GM12878 (cell line): ENCODE results near the gene CMYA5. TPM values are rescaled to one million over a fixed set of nuclear protein-coding genes. Genes with fewer than 3 reads are reported as not detected.

Experiments used
- ATAC-seq: fragments of 200-7000 bp; cut with Tn5 transposase; 3 replicates; pipeline ENCODE4 v1.9.1; 2020; ENCODE audit warnings: mild to moderate bottlenecking, moderate library complexity
- BruUV-seq: library from RNA; stranded (reverse); fragments of 400-500 nt; replicated peaks from 2 replicates; lab custom pipeline; 2021; lab: Mats Ljungman, UMichigan
- CTCF ChIA-PET: fragments of 300-600 bp; sonication (Branson Sonifier 250); formaldehyde crosslinking; extraction: SDS; loops from one replicate; lab custom pipeline; 2021; ENCODE audit warnings: inconsistent platforms; lab: Yijun Ruan, JAX
- POLR2A ChIA-PET: fragments of 350-600 bp; formaldehyde crosslinking; extraction: SDS; loops from one replicate; lab custom pipeline; 2021; ENCODE audit warnings: inconsistent platforms; lab: Charles Lee
- RAD21 ChIA-PET: fragments of 300-600 bp; sonication (Branson Sonifier 250); formaldehyde crosslinking; loops from one replicate; lab custom pipeline; 2023; ENCODE audit warnings: antibody characterized with exemption; ENCODE audit not compliant: unreplicated experiment; lab: Charles Lee
- SMC1A ChIA-PET: fragments of 300-600 bp; sonication (Branson Sonifier 250); formaldehyde crosslinking; loops from one replicate; lab custom pipeline; 2023; ENCODE audit not compliant: unreplicated experiment, uncharacterized antibody; lab: Charles Lee
- DNase-seq: peaks from one replicate; pipeline ENCODE4 v3.0.0-alpha.2; 2011; ENCODE audit warnings: low read depth, low spot score
- FAIRE-seq: peaks from 3 replicates; lab custom pipeline; 2011; peaks lifted over from hg19 to GRCh38; lab: Jason Lieb, UNC
- H2AFZ ChIP-seq: 2 replicates; pipeline ENCODE4 v1.6.0; 2011; ENCODE audit warnings: low read depth, low read length, control low read depth; ENCODE audit not compliant: control insufficient read depth
- H3K27ac ChIP-seq: 2 replicates; pipeline ENCODE4 v1.5.1; 2011; ENCODE audit warnings: control low read depth; ENCODE audit not compliant: control insufficient read depth, insufficient read depth
- H3K27me3 ChIP-seq, 2 experiments: replicated peaks in 1 of 2; 2 replicates each; pipeline versions ENCODE4 v1.6.0 to v1.6.1; 2011; ENCODE audit warnings: low read length in 1 of 2; ENCODE audit not compliant: control insufficient read depth in 2 of 2, insufficient read depth in 2 of 2
- H3K36me3 ChIP-seq, 2 experiments: 2 replicates each; pipeline ENCODE4 v1.5.1; 2011; ENCODE audit warnings: low read length in 1 of 2; ENCODE audit not compliant: control insufficient read depth in 2 of 2, insufficient read depth in 2 of 2
- H3K4me1 ChIP-seq: 2 replicates; pipeline ENCODE4 v1.6.1; 2011; ENCODE audit warnings: mild to moderate bottlenecking, low read length, moderate library complexity, mixed read lengths; ENCODE audit not compliant: control insufficient read depth, insufficient read depth
- H3K4me2 ChIP-seq: 2 replicates; pipeline ENCODE4 v1.6.0; 2011; ENCODE audit warnings: control low read depth; ENCODE audit not compliant: control insufficient read depth, insufficient read depth
- H3K4me3 ChIP-seq: fragments of 200-600 bp; sonication (generic); 2 replicates; pipeline ENCODE4 v1.5.1; 2016
- H3K79me2 ChIP-seq: 2 replicates; pipeline ENCODE4 v1.6.0; 2011; ENCODE audit warnings: low read length; ENCODE audit not compliant: control insufficient read depth, insufficient read depth
- H3K9ac ChIP-seq: 2 replicates; pipeline ENCODE4 v1.8.0; 2011; ENCODE audit warnings: low read length, control low read depth, mixed read lengths; ENCODE audit not compliant: control insufficient read depth, insufficient read depth
- H3K9me3 ChIP-seq: replicated peaks from 3 replicates; pipeline ENCODE4 v1.5.1; 2011; ENCODE audit warnings: mild to moderate bottlenecking, low read length; ENCODE audit not compliant: control insufficient read depth, insufficient read depth
- H4K20me1 ChIP-seq: 2 replicates; pipeline ENCODE4 v1.6.0; 2011; ENCODE audit not compliant: control insufficient read depth, insufficient read depth
- ATF3 ChIP-seq: IDR thresholded peaks from 2 replicates; pipeline ENCODE4 v1.6.1; 2011; ENCODE audit warnings: low read depth, mild to moderate bottlenecking, low read length, moderate library complexity, borderline replicate concordance; ENCODE audit errors: extremely low read depth
- CEBPB ChIP-seq, 2 experiments: fragments of 150-350 bp in 1 of 2; IDR thresholded peaks; 2 replicates each; pipeline ENCODE4 v1.6.1; 2012 to 2014; ENCODE audit warnings: low read depth in 2 of 2, low read length in 2 of 2, borderline replicate concordance in 1 of 2, inconsistent platforms in 1 of 2
- HDAC2 ChIP-seq: fragments of 200-600 bp; sonication (generic); IDR thresholded peaks from 2 replicates; pipeline ENCODE4 v1.6.1; 2017
- HSF1 ChIP-seq: fragments of 150-350 bp; IDR thresholded peaks from 2 replicates; pipeline ENCODE4 v1.6.1; 2014; ENCODE audit warnings: mild to moderate bottlenecking, low read depth, low read length
- MXI1 ChIP-seq: fragments of 150-350 bp; IDR thresholded peaks from 2 replicates; pipeline ENCODE4 v1.6.1; 2011; ENCODE audit warnings: low read depth, mild to moderate bottlenecking, inconsistent platforms, low read length, improper control_type of control experiment
- NR2F1 ChIP-seq: fragments of 450-650 bp; conservative IDR thresholded peaks from 2 replicates; pipeline ENCODE4 v1.6.1; 2017; ENCODE audit warnings: mild to moderate bottlenecking
- STAT3 ChIP-seq: IDR thresholded peaks from 2 replicates; pipeline ENCODE4 v1.6.1; 2011; ENCODE audit warnings: low read depth, low read length, improper control_type of control experiment
- YY1 ChIP-seq: IDR thresholded peaks from 2 replicates; pipeline ENCODE4 v1.6.1; 2011; ENCODE audit warnings: low read depth, mild to moderate bottlenecking, low read length
- in situ Hi-C: fragments of 300-500 bp; cut with MboI; formaldehyde crosslinking; loops from 9 replicates; pipeline ENCODE4 v1.14.3; 2018; ENCODE audit warnings: mixed read lengths
- intact Hi-C: fragments of 100-400 bp; cut with micrococcal nuclease; formaldehyde crosslinking; loops from one replicate; pipeline ENCODE4 v1.14.2; 2022; ENCODE audit not compliant: unreplicated experiment
- polyA plus RNA-seq, 11 experiments: library from polyadenylated mRNA; depleted of rRNA in 4 of 11; unstranded in 6 of 11; stranded (reverse) in 5 of 11; fragments of >200 nt; fragmentation: Nextera tagmentation in 4 of 11; fragmentation: Illumina TruSeq in 1 of 11; extraction: Ambion mirVana in 4 of 11; extraction: Trizol in 1 of 11; gene quantifications; 1 replicate in 1 of 11; 2 replicates in 10 of 11; pipeline versions ENCODE4 v1.2.1 to v1.2.3, GENCODE V29; 2011 to 2016; ENCODE audit warnings: inconsistent platforms in 2 of 11, missing spikeins in 2 of 11, low read depth in 1 of 11
- total RNA-seq, 4 experiments: library from RNA; depleted of rRNA in 3 of 4; stranded (reverse); fragments of >200 nt in 3 of 4; fragmentation: Illumina TruSeq in 1 of 4; extraction: Trizol in 1 of 4; gene quantifications; 2 replicates each; pipeline versions ENCODE4 v1.2.1 to v1.2.3, GENCODE V29; 2013 to 2021
- TF ChIP-seq, protein P1 (sequence below): IDR thresholded peaks from 2 replicates; pipeline ENCODE4 v1.6.1; 2011; ENCODE audit warnings: borderline replicate concordance, low read depth, mild to moderate bottlenecking, moderate library complexity, mixed read lengths, low read length; ENCODE audit not compliant: insufficient read depth; ENCODE audit errors: extremely low read length

Gene CMYA5
- total and polyA plus RNA-seq, 10 of the 15 experiments (the other 5 are each of a cell fraction or from before 2014, with no cell fraction given), result 0.01 to 0.34 (median 0.16) TPM; not detected in 1

- Histone ChIP-seq H2AFZ (no peak overlapping the region), H3K79me2 (no peaks in the 10 kb centered on the region), H3K36me3 (no peaks in the 10 kb centered on the region), H3K9me3 (no peaks in the 10 kb centered on the region; the same call in 2 of the 3 replicates), H3K4me2 (no peak overlapping the region), H3K4me3 (no peak overlapping the region), H3K4me1 (peaks cover 3% of the 10 kb centered on the region), H3K27ac (no peak overlapping the region), H4K20me1 (no peaks in the 10 kb centered on the region), H3K27me3 (no peaks in the 10 kb centered on the region), H3K9ac (no peak overlapping the region)
- CTCF ChIA-PET, result interaction anchor here (0.8 kb wide), 1 partner anchor 603 kb away, joined by 3 read pairs; no protein-coding TSS in a partner anchor
- FAIRE-seq, result no peak
- no peak for DNase-seq
- in situ Hi-C loops, result no loop called here
- SMC1A ChIA-PET, result interaction anchor here (0.9 kb wide), 1 partner anchor 9 kb away, joined by 4 read pairs; no protein-coding TSS in a partner anchor
- RAD21 ChIA-PET, result no interaction called here
- TF ChIP-seq STAT3 (no peak), CEBPB (IDR thresholded peaks at IDR 0.05; ENCODE audit: borderline replicate concordance in 1 of 2, low read depth in 2 of 2, low read length in 2 of 2) (no peak), HDAC2 (no peak), MXI1 (no peak), NR2F1 (no peak), YY1 (no peak), ATF3 (no peak), HSF1 (no peak)
- TF ChIP-seq, protein P1, sequence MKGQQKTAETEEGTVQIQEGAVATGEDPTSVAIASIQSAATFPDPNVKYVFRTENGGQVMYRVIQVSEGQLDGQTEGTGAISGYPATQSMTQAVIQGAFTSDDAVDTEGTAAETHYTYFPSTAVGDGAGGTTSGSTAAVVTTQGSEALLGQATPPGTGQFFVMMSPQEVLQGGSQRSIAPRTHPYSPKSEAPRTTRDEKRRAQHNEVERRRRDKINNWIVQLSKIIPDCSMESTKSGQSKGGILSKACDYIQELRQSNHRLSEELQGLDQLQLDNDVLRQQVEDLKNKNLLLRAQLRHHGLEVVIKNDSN, result no peak
- ATAC-seq, result no peak
- POLR2A ChIA-PET, result no interaction called here
- intact Hi-C loops, result loop anchor here (5.0 kb wide), 1 partner anchor 378 kb away; no protein-coding TSS in a partner anchor
- BruUV-seq, result no TSS peak
These were observed 14.9 kb downstream of the CMYA5 start for GRCh38 chr5:79704553-79704952.
